IMR-90 (cell line): ENCODE results near the gene ARL2. TPM values are rescaled to one million over a fixed set of nuclear protein-coding genes. Genes with fewer than 3 reads are reported as not detected.

Experiments used
- ATAC-seq: fragments of 200-7000 bp; cut with Tn5 transposase; 2 replicates; pipeline ENCODE4 v1.9.1; 2020; ENCODE audit warnings: low read depth, mild to moderate bottlenecking, moderate library complexity
- BruUV-seq: library from RNA; stranded (reverse); fragments of 400-500 nt; replicated peaks from 2 replicates; lab custom pipeline; 2021; lab: Mats Ljungman, UMichigan
- CTCF ChIA-PET: fragments of 300-600 bp; formaldehyde crosslinking; extraction: SDS; loops from one replicate; lab custom pipeline; 2021; ENCODE audit warnings: antibody characterized with exemption; lab: Yijun Ruan, JAX
- POLR2A ChIA-PET: fragments of 300-600 bp; sonication (Branson Sonifier 250); formaldehyde crosslinking; loops from one replicate; lab custom pipeline; 2022; ENCODE audit warnings: antibody characterized with exemption; ENCODE audit not compliant: unreplicated experiment; lab: Charles Lee
- DNase-seq: peaks from one replicate; pipeline ENCODE4 v3.0.0; 2013
- H2AFZ ChIP-seq: replicated peaks from 2 replicates; pipeline ENCODE3; 2013; ENCODE audit warnings: low read length, mild to moderate bottlenecking; ENCODE audit not compliant: poor library complexity
- H2AK5ac ChIP-seq: 2 replicates; pipeline ENCODE4 v1.6.1; 2013; ENCODE audit warnings: low read depth, low read length, inconsistent platforms
- H2AK9ac ChIP-seq: replicated peaks from 2 replicates; pipeline ENCODE3; 2013; ENCODE audit warnings: mild to moderate bottlenecking, low read depth, low read length, moderate library complexity; ENCODE audit not compliant: poor library complexity
- H2BK120ac ChIP-seq: 2 replicates; pipeline ENCODE4 v1.6.1; 2013; ENCODE audit warnings: low read depth, low read length, inconsistent platforms
- H2BK15ac ChIP-seq: 3 replicates; pipeline ENCODE4 v1.6.1; 2013; ENCODE audit warnings: low read depth, low read length, inconsistent platforms
- H2BK20ac ChIP-seq: 2 replicates; pipeline ENCODE4 v1.6.1; 2013; ENCODE audit warnings: low read depth, mild to moderate bottlenecking, inconsistent platforms, low read length, moderate library complexity
- H2BK5ac ChIP-seq: 2 replicates; pipeline ENCODE4 v1.6.1; 2013; ENCODE audit warnings: mild to moderate bottlenecking, low read depth, low read length, inconsistent platforms; ENCODE audit not compliant: poor library complexity, severe bottlenecking
- H3K14ac ChIP-seq: replicated peaks from 2 replicates; pipeline ENCODE4 v1.6.1; 2013; ENCODE audit warnings: low read depth, low read length, inconsistent platforms
- H3K18ac ChIP-seq: 2 replicates; pipeline ENCODE4 v1.6.1; 2013; ENCODE audit warnings: low read depth, low read length, control low read depth
- H3K23ac ChIP-seq: 2 replicates; pipeline ENCODE4 v1.6.1; 2013; ENCODE audit warnings: low read depth, low read length, inconsistent platforms
- H3K27ac ChIP-seq: 2 replicates; pipeline ENCODE4 v1.5.1; 2013; ENCODE audit warnings: mild to moderate bottlenecking, control low read depth, low read length; ENCODE audit not compliant: insufficient read depth
- H3K27me3 ChIP-seq: 2 replicates; pipeline ENCODE4 v1.6.1; 2013; ENCODE audit warnings: low read length; ENCODE audit not compliant: control insufficient read depth, insufficient read depth
- H3K36me3 ChIP-seq: 2 replicates; pipeline ENCODE4 v1.6.1; 2013; ENCODE audit warnings: low read length, mixed read lengths; ENCODE audit not compliant: control insufficient read depth, insufficient read depth
- H3K4ac ChIP-seq: 2 replicates; pipeline ENCODE4 v1.6.1; 2013; ENCODE audit warnings: low read depth, low read length, inconsistent platforms
- H3K4me1 ChIP-seq: 2 replicates; pipeline ENCODE4 v1.6.1; 2013; ENCODE audit warnings: low read length, mixed read lengths; ENCODE audit not compliant: control insufficient read depth, insufficient read depth
- H3K4me2 ChIP-seq: 2 replicates; pipeline ENCODE4 v1.6.1; 2013; ENCODE audit warnings: low read depth, mild to moderate bottlenecking, control low read depth, low read length, moderate library complexity
- H3K4me3 ChIP-seq: 2 replicates; pipeline ENCODE4 v1.5.1; 2013; ENCODE audit warnings: low read depth, mild to moderate bottlenecking, control low read depth, low read length, moderate library complexity; ENCODE audit not compliant: insufficient read depth
- H3K56ac ChIP-seq: 2 replicates; pipeline ENCODE4 v1.6.1; 2013; ENCODE audit warnings: low read length, inconsistent platforms; ENCODE audit not compliant: insufficient read depth; ENCODE audit errors: extremely low read depth
- H3K79me1 ChIP-seq, 2 experiments: 2 replicates each; pipeline ENCODE4 v1.6.1; 2013; ENCODE audit warnings: low read length in 2 of 2, inconsistent platforms in 1 of 2, low read depth in 1 of 2
- H3K9ac ChIP-seq: 2 replicates; pipeline ENCODE4 v1.6.1; 2013; ENCODE audit warnings: low read depth, low read length, control low read depth
- H3K9me1 ChIP-seq: 2 replicates; pipeline ENCODE4 v1.6.1; 2013; ENCODE audit warnings: low read length, inconsistent platforms; ENCODE audit not compliant: insufficient read depth
- H3K9me3 ChIP-seq: 2 replicates; pipeline ENCODE4 v1.6.1; 2013; ENCODE audit warnings: low read length; ENCODE audit not compliant: control insufficient read depth, insufficient read depth
- H4K20me1 ChIP-seq: 2 replicates; pipeline ENCODE4 v1.6.1; 2013; ENCODE audit warnings: low read length, inconsistent platforms; ENCODE audit not compliant: insufficient read depth
- H4K5ac ChIP-seq: 2 replicates; pipeline ENCODE4 v1.6.1; 2013; ENCODE audit warnings: mild to moderate bottlenecking, low read depth, low read length, control low read depth
- H4K8ac ChIP-seq, 2 experiments: 2 replicates each; pipeline ENCODE4 v1.6.1; 2013; ENCODE audit warnings: low read depth in 2 of 2, low read length in 2 of 2, control low read depth in 1 of 2, inconsistent platforms in 1 of 2
- H4K91ac ChIP-seq: 2 replicates; pipeline ENCODE4 v1.6.1; 2013; ENCODE audit warnings: low read depth, low read length, inconsistent platforms; ENCODE audit not compliant: insufficient read depth
- MXI1 ChIP-seq: IDR thresholded peaks from 2 replicates; pipeline ENCODE4 v1.6.1; 2012; ENCODE audit warnings: low read depth, mild to moderate bottlenecking, low read length, moderate library complexity, borderline replicate concordance
- RCOR1 ChIP-seq: IDR thresholded peaks from 2 replicates; pipeline ENCODE4 v1.6.1; 2012; ENCODE audit warnings: mild to moderate bottlenecking, low read length, improper control_type of control experiment; ENCODE audit not compliant: insufficient replicate concordance
- RFX5 ChIP-seq: IDR thresholded peaks from 2 replicates; pipeline ENCODE4 v1.8.0; 2012; ENCODE audit warnings: low read depth, mild to moderate bottlenecking, low read length, moderate library complexity
- SMC3 ChIP-seq: fragments of 150-350 bp; IDR thresholded peaks from 2 replicates; pipeline ENCODE4 v1.6.1; 2016; ENCODE audit warnings: low read depth, mild to moderate bottlenecking, antibody characterized with exemption, low read length, moderate library complexity
- USF2 ChIP-seq: fragments of 150-350 bp; IDR thresholded peaks from 2 replicates; pipeline ENCODE4 v1.6.1; 2017; ENCODE audit warnings: mild to moderate bottlenecking, antibody characterized with exemption, low read length, low read depth
- WGBS, 2 experiments: methylation state at CpG; one replicate each; pipeline versions ENCODE4 v1.1.5 to v1.1.7; 2013; ENCODE audit warnings: missing lambda C conversion rate in 2 of 2; ENCODE audit not compliant: insufficient read length in 1 of 2; ENCODE audit errors: extremely low coverage in 2 of 2; 5-methylcytosine and 5-hydroxymethylcytosine counted together
- dilution Hi-C: fragments of 300-500 bp; cut with HindIII; formaldehyde crosslinking; loops from one replicate; pipeline ENCODE4 v1.14.3; 2018; ENCODE audit warnings: low sequenced_read_pairs; ENCODE audit not compliant: unreplicated experiment
- in situ Hi-C: fragments of 300-500 bp; cut with MboI; formaldehyde crosslinking; loops from 3 replicates; pipeline ENCODE4 v1.14.3; 2019; ENCODE audit warnings: low sequenced_read_pairs, inconsistent platforms, mixed read lengths
- intact Hi-C: fragments of 100-400 bp; cut with micrococcal nuclease; formaldehyde crosslinking; loops from 2 replicates; pipeline ENCODE4 v1.10.0; 2022
- polyA plus RNA-seq, 3 experiments: library from polyadenylated mRNA; depleted of rRNA; stranded (reverse); fragments of >200 nt; gene quantifications; 2 replicates each; pipeline ENCODE4 v1.2.3, GENCODE V29; 2012; ENCODE audit warnings: low replicate concordance in 1 of 3
- total RNA-seq: library from RNA; depleted of rRNA; stranded (reverse); fragments of >200 nt; gene quantifications from 2 replicates; pipeline ENCODE4 v1.2.3, GENCODE V29; 2012

The ARL2 gene
- total and polyA plus RNA-seq, 2 of the 4 experiments (the other 2 are of a cell fraction) = 48.9 to 152 TPM

GRCh38 chr11:64989416-64989815, 24.5 kb upstream of the ARL2 start:
- Histone ChIP-seq H3K27ac (no peak overlapping the region), H3K23ac (no peak overlapping the region), H2AK9ac (no peak overlapping the region), H4K20me1 (no peaks in the 10 kb centered on the region), H3K18ac (no peak overlapping the region), H3K4ac (no peak overlapping the region), H2BK15ac (no peak overlapping the region), H3K4me2 (no peak overlapping the region), H3K9me3 (no peaks in the 10 kb centered on the region), H4K91ac (no peak overlapping the region), H3K9me1 (no peaks in the 10 kb centered on the region), H3K14ac (no peak overlapping the region), H3K79me1 (no peaks in the 10 kb centered on the region), H3K9ac (no peak overlapping the region), H3K4me3 (no peak overlapping the region), H3K27me3 (no peaks in the 10 kb centered on the region; the same call in 1 of the 2 replicates), H3K36me3 (no peaks in the 10 kb centered on the region), H2BK20ac (no peak overlapping the region), H2BK120ac (no peak overlapping the region), H4K5ac (no peak overlapping the region), H2AK5ac (no peak overlapping the region), H2BK5ac (no peak overlapping the region), H4K8ac (no peak overlapping the region), H2AFZ (no peak overlapping the region), H3K4me1 (no peaks in the 10 kb centered on the region), H3K56ac (no peak overlapping the region)
- intact Hi-C loops (loop anchor here (5.0 kb wide), 1 partner anchor 42 kb away; no protein-coding TSS in a partner anchor), in situ Hi-C loops (no loop called here), dilution Hi-C loops (no loop called here)
- ATAC-seq (no peak), DNase-seq (no peak)
- BruUV-seq = no TSS peak
- ChIA-PET CTCF (no interaction called here), POLR2A (no interaction called here)
- WGBS, 2 experiments = 74% methylated on average over 5 of the region's 13 CpGs; no CpG with 5 or more reads in 1 of the 2 experiments
- no peak for TF ChIP-seq MXI1
- no peak for TF ChIP-seq USF2
- TF ChIP-seq RFX5 = no peak
- TF ChIP-seq SMC3 = no peak
- no peak for TF ChIP-seq RCOR1
